ENCODE data around the gene PRKG1.

DNA sequence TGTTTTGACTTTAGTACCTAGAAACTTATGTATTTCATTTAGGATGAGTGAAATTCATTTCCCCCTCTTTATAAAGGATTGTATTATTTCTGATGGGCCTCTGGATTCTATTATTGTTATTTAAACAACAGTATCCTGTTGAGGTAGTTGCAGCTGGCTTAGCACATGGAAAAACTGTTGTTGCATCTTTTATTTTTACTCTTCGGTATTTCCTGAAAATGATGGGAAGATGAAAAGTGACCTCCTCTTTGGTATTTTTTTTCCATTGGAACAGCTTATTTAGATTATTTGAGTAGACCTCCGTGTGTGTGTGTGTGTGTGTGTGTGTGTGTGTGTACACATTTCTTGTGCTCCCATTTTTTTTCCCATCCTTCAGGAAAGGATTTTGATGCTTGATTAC, 129.8 kb downstream of the PRKG1 start:
- TF ChIP-seq, protein P1, sequence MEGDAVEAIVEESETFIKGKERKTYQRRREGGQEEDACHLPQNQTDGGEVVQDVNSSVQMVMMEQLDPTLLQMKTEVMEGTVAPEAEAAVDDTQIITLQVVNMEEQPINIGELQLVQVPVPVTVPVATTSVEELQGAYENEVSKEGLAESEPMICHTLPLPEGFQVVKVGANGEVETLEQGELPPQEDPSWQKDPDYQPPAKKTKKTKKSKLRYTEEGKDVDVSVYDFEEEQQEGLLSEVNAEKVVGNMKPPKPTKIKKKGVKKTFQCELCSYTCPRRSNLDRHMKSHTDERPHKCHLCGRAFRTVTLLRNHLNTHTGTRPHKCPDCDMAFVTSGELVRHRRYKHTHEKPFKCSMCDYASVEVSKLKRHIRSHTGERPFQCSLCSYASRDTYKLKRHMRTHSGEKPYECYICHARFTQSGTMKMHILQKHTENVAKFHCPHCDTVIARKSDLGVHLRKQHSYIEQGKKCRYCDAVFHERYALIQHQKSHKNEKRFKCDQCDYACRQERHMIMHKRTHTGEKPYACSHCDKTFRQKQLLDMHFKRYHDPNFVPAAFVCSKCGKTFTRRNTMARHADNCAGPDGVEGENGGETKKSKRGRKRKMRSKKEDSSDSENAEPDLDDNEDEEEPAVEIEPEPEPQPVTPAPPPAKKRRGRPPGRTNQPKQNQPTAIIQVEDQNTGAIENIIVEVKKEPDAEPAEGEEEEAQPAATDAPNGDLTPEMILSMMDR (conservative IDR thresholded peaks at IDR 0.05 in 1 of 2, IDR thresholded peaks at IDR 0.05 in 1 of 2; ENCODE audit: extremely low read depth in 1 of 2, insufficient read depth in 1 of 2, low read depth in 1 of 2, low read length in 2 of 2) = no peak
- TF ChIP-seq EZH2 (IDR thresholded peaks at IDR 0.05; ENCODE audit: borderline replicate concordance, low read length) = no peak
